LNCaP clone FGC (cell line): ENCODE measurements around the gene IRS1.

Source experiments
- DNase-seq: peaks from one replicate; pipeline ENCODE4 v3.0.0-alpha.2; 2011; ENCODE audit warnings: low read depth
- H3K4me3 ChIP-seq: 2 replicates; pipeline ENCODE4 v1.5.1; 2011; ENCODE audit warnings: mild to moderate bottlenecking, low read depth, low read length, control low read depth
- TF ChIP-seq, protein P1 (sequence below): IDR thresholded peaks from 2 replicates; pipeline ENCODE4 v1.5.1; 2012; ENCODE audit warnings: mild to moderate bottlenecking; ENCODE audit not compliant: control insufficient read depth, insufficient read depth; ENCODE audit errors: extremely low read depth

Gene IRS1

DNA sequence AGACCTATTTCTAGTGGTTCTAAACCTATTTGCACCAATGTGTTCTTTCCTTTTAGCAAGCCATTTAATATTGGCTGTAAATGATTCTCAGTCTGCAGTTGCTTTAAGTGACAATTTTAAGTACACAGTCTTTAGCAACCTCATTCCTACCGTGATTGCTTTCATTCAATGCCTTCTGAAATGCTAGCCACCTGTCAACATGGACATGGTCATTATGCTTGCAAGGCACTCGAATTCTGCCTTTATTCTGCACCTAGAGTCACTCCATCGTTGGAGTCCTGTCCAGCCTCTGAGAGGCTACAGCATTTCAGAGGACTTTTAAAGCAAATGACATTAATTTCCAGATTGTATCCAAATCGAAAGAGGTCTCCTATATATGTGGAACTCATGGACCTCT is 115.1 kb downstream of the IRS1 start:
- no peak overlapping the region for H3K4me3 ChIP-seq
- no peak for DNase-seq
- TF ChIP-seq, protein P1, sequence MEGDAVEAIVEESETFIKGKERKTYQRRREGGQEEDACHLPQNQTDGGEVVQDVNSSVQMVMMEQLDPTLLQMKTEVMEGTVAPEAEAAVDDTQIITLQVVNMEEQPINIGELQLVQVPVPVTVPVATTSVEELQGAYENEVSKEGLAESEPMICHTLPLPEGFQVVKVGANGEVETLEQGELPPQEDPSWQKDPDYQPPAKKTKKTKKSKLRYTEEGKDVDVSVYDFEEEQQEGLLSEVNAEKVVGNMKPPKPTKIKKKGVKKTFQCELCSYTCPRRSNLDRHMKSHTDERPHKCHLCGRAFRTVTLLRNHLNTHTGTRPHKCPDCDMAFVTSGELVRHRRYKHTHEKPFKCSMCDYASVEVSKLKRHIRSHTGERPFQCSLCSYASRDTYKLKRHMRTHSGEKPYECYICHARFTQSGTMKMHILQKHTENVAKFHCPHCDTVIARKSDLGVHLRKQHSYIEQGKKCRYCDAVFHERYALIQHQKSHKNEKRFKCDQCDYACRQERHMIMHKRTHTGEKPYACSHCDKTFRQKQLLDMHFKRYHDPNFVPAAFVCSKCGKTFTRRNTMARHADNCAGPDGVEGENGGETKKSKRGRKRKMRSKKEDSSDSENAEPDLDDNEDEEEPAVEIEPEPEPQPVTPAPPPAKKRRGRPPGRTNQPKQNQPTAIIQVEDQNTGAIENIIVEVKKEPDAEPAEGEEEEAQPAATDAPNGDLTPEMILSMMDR, result no peak

DNA sequence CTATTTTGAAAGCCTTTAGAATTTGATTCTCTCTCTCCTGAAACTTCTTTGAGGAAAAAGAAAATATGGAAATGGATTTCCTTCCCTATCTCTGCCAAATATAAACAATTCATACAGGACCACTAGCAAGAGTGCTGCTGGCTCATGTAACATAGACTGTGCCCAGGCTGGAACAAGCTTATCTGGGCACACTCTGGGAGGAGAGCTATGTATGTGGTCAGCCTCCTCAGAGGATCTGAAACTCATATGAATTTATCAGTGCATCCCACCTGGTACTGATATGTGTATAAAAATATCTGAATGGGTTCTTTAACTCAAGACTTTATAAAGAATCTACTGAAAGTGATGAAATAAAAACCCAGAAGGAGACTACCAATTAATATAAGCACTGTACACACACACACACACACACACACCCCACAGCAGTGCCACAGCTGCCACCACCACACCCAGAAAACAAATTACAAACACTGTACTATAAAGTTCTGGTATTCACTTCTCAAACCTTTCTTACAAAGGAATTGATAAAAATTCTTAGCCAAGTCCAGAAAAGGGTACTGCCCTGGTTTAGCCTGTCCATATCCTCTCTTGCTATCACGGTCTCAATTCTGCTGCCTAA is 115.6 kb downstream of the IRS1 start:
- H3K4me3 ChIP-seq, result no peak overlapping the region
- TF ChIP-seq, protein P1, result no peak
- no peak for DNase-seq

DNA sequence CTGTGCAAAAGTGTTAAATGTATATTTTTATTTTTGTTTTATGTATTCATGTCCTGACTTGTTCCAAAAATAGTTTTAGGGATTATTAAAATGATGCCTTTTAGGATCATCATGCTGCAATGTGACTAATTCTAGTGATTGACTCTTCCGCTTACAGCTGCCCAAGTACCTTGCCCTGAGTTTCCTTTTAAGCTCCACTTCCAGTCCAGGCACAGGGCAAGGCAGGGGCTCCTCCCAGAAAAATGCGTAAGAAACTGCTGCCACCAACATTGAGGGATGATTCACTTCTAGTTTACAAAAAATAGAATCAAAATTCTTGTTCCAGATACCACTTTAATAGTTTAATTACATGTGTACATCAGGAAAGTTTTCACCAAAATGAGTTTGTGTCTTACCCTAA is 116.4 kb downstream of the IRS1 start:
- TF ChIP-seq, protein P1, result no peak
- DNase-seq, result no peak
- no peak overlapping the region for H3K4me3 ChIP-seq
